Measurements from ENCODE around the gene DNPEP. TPM values are rescaled to one million over a fixed set of nuclear protein-coding genes. Genes with fewer than 3 reads are reported as not detected.

Gene DNPEP
- total and polyA plus RNA-seq, 2 of the 8 experiments (the other 6 are each of a cell fraction or from before 2014, with no cell fraction given) = 59.8 to 109 TPM

DNA sequence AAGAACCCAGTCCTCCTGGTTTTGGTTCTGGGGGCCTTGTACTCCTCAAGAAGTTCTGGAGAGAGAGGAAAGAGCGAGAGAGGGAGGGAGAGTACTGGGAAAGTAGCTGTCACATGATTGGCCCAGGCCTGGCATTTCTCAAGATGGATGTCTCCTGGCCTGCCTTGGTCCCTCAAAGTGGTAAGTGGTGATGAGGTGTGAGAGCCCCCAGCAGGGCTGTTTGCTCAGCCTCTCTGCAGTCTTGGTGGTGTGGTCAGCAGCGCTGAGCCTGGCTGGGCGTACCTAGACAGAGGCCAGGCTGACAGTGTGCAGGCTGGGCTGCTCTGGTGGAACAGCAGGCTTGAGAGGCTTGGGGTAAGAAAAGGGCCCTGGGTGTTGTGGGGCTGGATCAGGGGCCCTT lies 49.4 kb upstream of the DNPEP start (continued):
- TF ChIP-seq KDM5A (IDR thresholded peaks at IDR 0.05; ENCODE audit: low read length) = no peak
- TF ChIP-seq KDM1A (IDR thresholded peaks at IDR 0.05; ENCODE audit: borderline replicate concordance, low read length) = no peak
- no peak for TF ChIP-seq CHD1 (IDR thresholded peaks at IDR 0.05; ENCODE audit: low read depth, low read length)

Measured in H1 (cell line).